HCT116 (cell line): Measurements from ENCODE around the gene FER.

Experiments used
- TCF7L2 ChIP-seq: IDR thresholded peaks from 2 replicates; pipeline ENCODE4 v1.7.0; 2011; ENCODE audit warnings: borderline replicate concordance, inconsistent platforms; ENCODE audit not compliant: insufficient read depth, insufficient read length; ENCODE audit errors: extremely low read depth
- ZNF274 ChIP-seq: fragments of 200-500 bp; sonication (Bioruptor generic); IDR thresholded peaks from 2 replicates; pipeline ENCODE4 v1.6.1; 2014; ENCODE audit warnings: mild to moderate bottlenecking, low read depth, low read length, inconsistent platforms
- TF ChIP-seq, protein P1 (sequence below): IDR thresholded peaks from 2 replicates; pipeline ENCODE4 v1.6.1; 2012; ENCODE audit warnings: low read depth

GRCh38 chr5:109080896-109081295 is 333.2 kb downstream of the FER start:
- TF ChIP-seq, protein P1, sequence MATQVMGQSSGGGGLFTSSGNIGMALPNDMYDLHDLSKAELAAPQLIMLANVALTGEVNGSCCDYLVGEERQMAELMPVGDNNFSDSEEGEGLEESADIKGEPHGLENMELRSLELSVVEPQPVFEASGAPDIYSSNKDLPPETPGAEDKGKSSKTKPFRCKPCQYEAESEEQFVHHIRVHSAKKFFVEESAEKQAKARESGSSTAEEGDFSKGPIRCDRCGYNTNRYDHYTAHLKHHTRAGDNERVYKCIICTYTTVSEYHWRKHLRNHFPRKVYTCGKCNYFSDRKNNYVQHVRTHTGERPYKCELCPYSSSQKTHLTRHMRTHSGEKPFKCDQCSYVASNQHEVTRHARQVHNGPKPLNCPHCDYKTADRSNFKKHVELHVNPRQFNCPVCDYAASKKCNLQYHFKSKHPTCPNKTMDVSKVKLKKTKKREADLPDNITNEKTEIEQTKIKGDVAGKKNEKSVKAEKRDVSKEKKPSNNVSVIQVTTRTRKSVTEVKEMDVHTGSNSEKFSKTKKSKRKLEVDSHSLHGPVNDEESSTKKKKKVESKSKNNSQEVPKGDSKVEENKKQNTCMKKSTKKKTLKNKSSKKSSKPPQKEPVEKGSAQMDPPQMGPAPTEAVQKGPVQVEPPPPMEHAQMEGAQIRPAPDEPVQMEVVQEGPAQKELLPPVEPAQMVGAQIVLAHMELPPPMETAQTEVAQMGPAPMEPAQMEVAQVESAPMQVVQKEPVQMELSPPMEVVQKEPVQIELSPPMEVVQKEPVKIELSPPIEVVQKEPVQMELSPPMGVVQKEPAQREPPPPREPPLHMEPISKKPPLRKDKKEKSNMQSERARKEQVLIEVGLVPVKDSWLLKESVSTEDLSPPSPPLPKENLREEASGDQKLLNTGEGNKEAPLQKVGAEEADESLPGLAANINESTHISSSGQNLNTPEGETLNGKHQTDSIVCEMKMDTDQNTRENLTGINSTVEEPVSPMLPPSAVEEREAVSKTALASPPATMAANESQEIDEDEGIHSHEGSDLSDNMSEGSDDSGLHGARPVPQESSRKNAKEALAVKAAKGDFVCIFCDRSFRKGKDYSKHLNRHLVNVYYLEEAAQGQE: no peak
- TF ChIP-seq TCF7L2 (no peak), ZNF274 (no peak)
